Measurements from ENCODE around the gene PNPT1.
"Not testable (repeated sequence)": the region's sequence is repeated elsewhere in the genome, so short reads cannot be mapped to it uniquely, and the experiment has no call there.

PNPT1 gene

GRCh38 chr2:55693181-55694125 is at the start of gene PNPT1:
Gene PNPT1 (minus strand): TSS chr2:55693844. CDS start chr2:55693823, 21 bp downstream.
- DNase-seq (ENCODE audit: low read depth): peak; percentile 78

GRCh38 chr2:55742996-55743395 is 49.4 kb upstream of the PNPT1 start:
- DNase-seq (ENCODE audit: low read depth): no peak

GRCh38 chr2:55736019-55736536 is 42.4 kb upstream of the PNPT1 start:
- not testable (repeated sequence) for DNase-seq (ENCODE audit: low read depth)

- DNase-seq (ENCODE audit: low read depth): no peak
Observed at GRCh38 chr2:55734726-55735125, 41.1 kb upstream of the PNPT1 start.

GRCh38 chr2:55733335-55733734 is 39.7 kb upstream of the PNPT1 start:
- no peak for DNase-seq (ENCODE audit: low read depth)

- DNase-seq (ENCODE audit: low read depth): no peak
Observed at GRCh38 chr2:55732854-55733253, 39.2 kb upstream of the PNPT1 start.

- DNase-seq (ENCODE audit: low read depth): no peak
Observed at GRCh38 chr2:55729136-55729685, 35.6 kb upstream of the PNPT1 start.

GRCh38 chr2:55721596-55722215 is 28.1 kb upstream of the PNPT1 start:
- DNase-seq (ENCODE audit: low read depth): no peak

- DNase-seq (ENCODE audit: low read depth): no peak
Observed at GRCh38 chr2:55720417-55720816, 26.8 kb upstream of the PNPT1 start.

GRCh38 chr2:55719852-55720251 is 26.2 kb upstream of the PNPT1 start:
- no peak for DNase-seq (ENCODE audit: low read depth)

- peak; percentile 17 for DNase-seq (ENCODE audit: low read depth)
Observed at GRCh38 chr2:55718165-55719008, 24.7 kb upstream of the PNPT1 start.

GRCh38 chr2:55715626-55716025 is 22.0 kb upstream of the PNPT1 start:
- no peak for DNase-seq (ENCODE audit: low read depth)

- not testable (repeated sequence) for DNase-seq (ENCODE audit: low read depth)
Observed at GRCh38 chr2:55715178-55715577, 21.5 kb upstream of the PNPT1 start.

- DNase-seq (ENCODE audit: low read depth): no peak
Observed at GRCh38 chr2:55712477-55713060, 18.9 kb upstream of the PNPT1 start.

GRCh38 chr2:55710025-55710424 is 16.4 kb upstream of the PNPT1 start:
- DNase-seq (ENCODE audit: low read depth): no peak

- no peak for DNase-seq (ENCODE audit: low read depth)
Observed at GRCh38 chr2:55707751-55708150, 14.1 kb upstream of the PNPT1 start.

GRCh38 chr2:55706258-55706657 is 12.6 kb upstream of the PNPT1 start:
- not testable (repeated sequence) for DNase-seq (ENCODE audit: low read depth)

GRCh38 chr2:55705027-55705653 is 11.5 kb upstream of the PNPT1 start:
- DNase-seq (ENCODE audit: low read depth): no peak

GRCh38 chr2:55703350-55703749 is 9.7 kb upstream of the PNPT1 start:
- no peak for DNase-seq (ENCODE audit: low read depth)

GRCh38 chr2:55692740-55693139 is 904 bp downstream of the PNPT1 start:
- DNase-seq (ENCODE audit: low read depth): not testable (repeated sequence)

GRCh38 chr2:55672630-55673029 is 21.0 kb downstream of the PNPT1 start:
- peak; percentile 28 for DNase-seq (ENCODE audit: low read depth)
